Stimulated activated CD4-positive, alpha-beta T cell treated with anti-CD3 and anti-CD28 coated beads, Interleukin-12 subunit alpha, Interleukin-12 subunit beta, amount 100 ng/mL, for 24 hours (primary cell): ENCODE data around the gene ACE.

ENCODE experiments used
- DNase-seq, 2 experiments: peaks; one replicate each; pipeline ENCODE4 v3.0.0-alpha.2; 2020; ENCODE audit warnings: low read depth in 2 of 2

The ACE gene

GRCh38 chr17:63474586-63475460, 2.0 kb upstream of the ACE start:
- no peak for DNase-seq

- DNase-seq, result no peak
Measured at GRCh38 chr17:63475491-63476412, 1.1 kb upstream of the ACE start.

- DNase-seq, result no peak
Measured at GRCh38 chr17:63476459-63476853, 405 bp upstream of the ACE start.

GRCh38 chr17:63477480-63478440, 899 bp downstream of the ACE start:
- DNase-seq, result no peak

GRCh38 chr17:63478814-63479494, 2.1 kb downstream of the ACE start:
- DNase-seq, result peak; percentile 40 to 69

GRCh38 chr17:63479495-63480184, 2.8 kb downstream of the ACE start:
- no peak for DNase-seq

GRCh38 chr17:63480192-63480784, 3.4 kb downstream of the ACE start:
- DNase-seq, result no peak

GRCh38 chr17:63480826-63481487, 4.1 kb downstream of the ACE start:
- no peak for DNase-seq

- no peak for DNase-seq
Measured at GRCh38 chr17:63481488-63481870, 4.6 kb downstream of the ACE start.

GRCh38 chr17:63482509-63482908, 5.6 kb downstream of the ACE start:
- no peak for DNase-seq

- no peak for DNase-seq
Measured at GRCh38 chr17:63483038-63483437, 6.2 kb downstream of the ACE start.

- DNase-seq, result no peak
Measured at GRCh38 chr17:63483655-63484575, 7.1 kb downstream of the ACE start.

- no peak for DNase-seq
Measured at GRCh38 chr17:63486317-63487013, 9.6 kb downstream of the ACE start.

GRCh38 chr17:63487014-63487339, 10.1 kb downstream of the ACE start:
- DNase-seq, result no peak

- no peak for DNase-seq
Measured at GRCh38 chr17:63488851-63489250, 12.0 kb downstream of the ACE start.

GRCh38 chr17:63489291-63489690, 12.4 kb downstream of the ACE start:
- no peak for DNase-seq

- DNase-seq, result no peak
Measured at GRCh38 chr17:63490329-63490728, 13.5 kb downstream of the ACE start.

- DNase-seq, result no peak
Measured at GRCh38 chr17:63490858-63491400, 14.1 kb downstream of the ACE start.
